ENCODE results near the gene TECPR1. TPM values are rescaled to one million over a fixed set of nuclear protein-coding genes. Genes with fewer than 3 reads are reported as not detected.

Gene TECPR1
- total RNA-seq, 1 donor from 2014 or later = 50.1 TPM

GRCh38 chr7:98286093-98286539 lies 34.1 kb upstream of the TECPR1 start:
- Histone ChIP-seq H3K27me3 (ENCODE audit: low read depth) (no peaks in the 10 kb centered on the region), H3K27ac (peak overlapping the region; percentile 96), H3K9me3 (no peaks in the 10 kb centered on the region), H3K36me3 (peaks cover 60% of the 10 kb centered on the region), H3K4me3 (peak overlapping the region; percentile 87), H3K4me1 (peaks cover 71% of the 10 kb centered on the region)
- DNase-seq = peak; percentile 80
- intact Hi-C loops (cut with DNase I) = no loop called here
- TF ChIP-seq CTCF (IDR thresholded peaks at IDR 0.05) = no peak
- peak; percentile 2 to 12 for ATAC-seq

GRCh38 chr7:98285157-98286092 lies 33.4 kb upstream of the TECPR1 start:
- Histone ChIP-seq H3K27me3 (ENCODE audit: low read depth) (no peaks in the 10 kb centered on the region), H3K36me3 (peaks cover 53% of the 10 kb centered on the region), H3K4me1 (peaks cover 73% of the 10 kb centered on the region), H3K9me3 (no peaks in the 10 kb centered on the region), H3K4me3 (peak overlapping the region; percentile 87), H3K27ac (peak overlapping the region; percentile 96)
- no peak for TF ChIP-seq CTCF (IDR thresholded peaks at IDR 0.05)
- DNase-seq (no peak), ATAC-seq (no peak)
- intact Hi-C loops (cut with DNase I) = no loop called here

- DNase-seq (peak; percentile 92), ATAC-seq (peak; percentile 62 to 64)
- peak overlapping the region; percentile 96 for H3K27ac ChIP-seq
- peaks cover 46% of the 10 kb centered on the region for H3K36me3 ChIP-seq
- intact Hi-C loops (cut with DNase I) = no loop called here
- peaks cover 72% of the 10 kb centered on the region for H3K4me1 ChIP-seq
- no peaks in the 10 kb centered on the region for H3K9me3 ChIP-seq
- no peaks in the 10 kb centered on the region for H3K27me3 ChIP-seq (ENCODE audit: low read depth)
- H3K4me3 ChIP-seq = peak overlapping the region; percentile 87
- peak; percentile 17 for TF ChIP-seq CTCF (IDR thresholded peaks at IDR 0.05)
Observed at GRCh38 chr7:98284335-98285036, 32.5 kb upstream of the TECPR1 start.

- no peak for TF ChIP-seq CTCF (IDR thresholded peaks at IDR 0.05)
- Histone ChIP-seq H3K4me3 (peak overlapping the region; percentile 87), H3K27ac (peak overlapping the region; percentile 96), H3K36me3 (peaks cover 40% of the 10 kb centered on the region), H3K9me3 (no peaks in the 10 kb centered on the region), H3K27me3 (ENCODE audit: low read depth) (no peaks in the 10 kb centered on the region), H3K4me1 (peaks cover 67% of the 10 kb centered on the region)
- no peak for ATAC-seq
- DNase-seq = peak; percentile 59
- intact Hi-C loops (cut with DNase I) = no loop called here
Observed at GRCh38 chr7:98283887-98284222, 31.8 kb upstream of the TECPR1 start.

- intact Hi-C loops (cut with DNase I) = no loop called here
- peak; percentile 16 to 18 for ATAC-seq
- no peaks in the 10 kb centered on the region for H3K9me3 ChIP-seq
Observed at GRCh38 chr7:98283127-98283886, 31.3 kb upstream of the TECPR1 start.

More at GRCh38 chr7:98283127-98283886, 31.3 kb upstream of the TECPR1 start:
- Histone ChIP-seq H3K27ac (peak overlapping the region; percentile 96), H3K4me1 (peaks cover 67% of the 10 kb centered on the region), H3K27me3 (ENCODE audit: low read depth) (no peaks in the 10 kb centered on the region), H3K36me3 (peaks cover 35% of the 10 kb centered on the region), H3K4me3 (peak overlapping the region; percentile 87)
- peak; percentile 83 for DNase-seq
- no peak for TF ChIP-seq CTCF (IDR thresholded peaks at IDR 0.05)
